Stimulated activated CD4-positive, alpha-beta T cell treated with anti-CD3 and anti-CD28 coated beads, TNF-alpha, amount 100 ng/mL, for 48 hours (primary cell): ENCODE measurements around the gene MEIS3.
A peak's percentile ranks its signal among the peaks of the same experiment; 100 is the strongest.

Experiments
- DNase-seq, 3 donors: peaks; one replicate each; pipeline ENCODE4 v3.0.0-alpha.2; 2020; ENCODE audit warnings: low read depth in 3 of 3

Gene MEIS3

DNA sequence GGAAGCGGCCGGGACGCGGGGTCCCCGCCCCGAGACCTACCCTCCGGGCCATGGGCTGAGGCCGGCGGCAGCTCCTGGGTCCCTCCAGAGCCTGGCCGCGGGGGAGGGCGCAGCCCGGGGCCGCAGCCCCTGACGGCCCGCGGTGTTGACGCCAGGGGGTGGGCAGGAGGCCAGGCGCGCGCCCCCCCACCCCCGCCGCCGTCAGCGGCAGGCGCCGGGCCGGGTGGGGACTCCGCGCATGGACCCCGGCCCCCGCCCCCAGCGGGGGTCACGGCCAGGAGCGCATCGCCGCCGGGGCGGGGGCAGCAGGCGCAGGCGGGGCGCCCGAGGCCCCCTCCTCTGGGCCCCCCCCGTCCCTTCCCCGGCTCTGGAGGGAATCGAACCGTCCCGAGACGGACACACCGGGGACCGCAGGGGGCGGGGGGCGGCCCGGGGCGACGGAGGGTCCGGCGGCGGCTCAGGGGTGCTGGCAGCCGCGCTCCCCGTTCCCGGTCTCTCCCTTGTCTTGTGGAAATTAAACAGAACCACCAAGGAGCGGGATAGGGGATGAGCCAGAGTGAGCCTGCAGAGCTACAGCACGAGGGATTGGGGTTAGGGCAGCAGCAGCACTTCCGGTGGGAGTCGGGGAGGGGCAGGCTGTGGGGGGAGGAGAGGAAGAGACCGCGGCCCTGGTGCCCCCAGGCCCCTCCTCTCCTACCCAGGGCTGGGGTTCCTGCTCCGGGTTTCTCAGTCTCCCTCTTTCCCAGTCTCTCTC is at the start of gene MEIS3:
Gene MEIS3, minus strand, starts transcription at position 498 of the 754 bp plus-strand sequence. Its CDS starts 446 bp downstream, at position 52.
- DNase-seq, result no peak

DNA sequence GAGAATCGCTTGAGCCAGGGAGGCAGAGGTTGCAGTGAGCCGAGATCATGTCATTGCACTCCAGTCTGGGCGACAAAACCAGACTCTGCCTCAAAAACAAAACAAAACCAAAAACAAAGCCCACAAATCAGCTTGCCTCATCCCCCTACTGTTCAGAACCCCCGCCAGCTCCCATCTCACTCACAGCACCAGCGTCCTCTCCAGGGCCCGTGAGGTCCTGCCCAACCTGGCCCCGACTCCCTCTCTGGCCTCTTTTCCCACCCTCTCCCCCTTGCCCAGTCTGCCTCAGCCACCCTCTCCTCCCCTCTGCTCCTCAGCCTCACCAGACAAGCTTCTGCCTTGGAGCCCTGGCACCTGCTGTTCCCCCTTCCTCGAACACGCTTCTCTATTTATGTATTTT is 48.6 kb upstream of the MEIS3 start:
- DNase-seq, result no peak

DNA sequence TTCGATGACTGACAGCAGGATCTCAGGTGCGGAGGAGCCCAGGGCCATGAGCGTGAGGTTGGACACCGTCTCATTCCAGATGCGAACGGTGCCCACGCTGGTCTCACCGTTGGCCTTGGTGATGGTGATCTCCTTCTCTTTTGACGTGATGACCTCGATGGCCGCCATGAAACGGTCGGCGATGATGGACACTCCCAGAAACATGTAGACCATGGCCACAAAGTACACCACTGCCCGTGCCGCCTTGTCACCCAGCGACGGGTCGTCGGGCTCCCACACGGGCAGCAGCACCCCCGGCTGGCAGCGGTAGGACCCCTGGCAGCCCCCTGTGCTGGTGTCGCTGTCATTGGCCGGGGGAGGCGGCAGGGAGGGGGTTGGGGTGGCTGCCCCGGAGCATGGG is 46.6 kb upstream of the MEIS3 start:
- no peak for DNase-seq

DNA sequence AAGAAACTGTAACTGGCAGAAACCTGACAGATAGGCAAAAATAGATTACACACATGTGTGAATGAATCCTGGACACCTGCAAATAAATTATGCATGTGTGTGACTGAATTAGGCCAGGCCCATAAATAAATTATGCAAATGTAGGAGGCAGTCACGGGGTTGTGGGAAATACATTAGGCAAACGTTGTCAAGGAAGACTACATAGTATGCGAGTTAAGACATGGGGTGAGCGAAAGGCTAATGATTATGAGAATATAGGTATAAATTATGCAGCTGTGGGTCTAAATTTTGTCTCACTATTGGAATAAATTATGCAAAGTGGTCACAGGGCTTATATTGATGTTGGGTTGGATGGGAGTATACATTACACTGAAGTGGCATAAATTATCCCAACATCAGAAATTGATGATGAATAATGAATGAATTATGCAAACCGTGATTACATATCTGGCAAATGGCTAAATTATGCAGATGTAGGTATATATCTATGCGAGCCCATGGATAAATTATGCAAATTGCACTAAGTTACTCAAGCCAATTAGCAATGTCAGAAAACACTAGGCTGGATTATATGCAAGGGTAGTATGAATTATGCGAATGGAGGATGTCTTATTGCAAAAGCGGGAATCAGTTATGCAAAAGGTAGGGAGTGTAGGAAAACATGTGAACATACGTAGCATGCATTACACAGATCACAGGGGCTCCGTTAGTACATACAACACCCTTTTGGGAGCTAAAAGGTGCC is 45.5 kb upstream of the MEIS3 start:
- no peak for DNase-seq

DNA sequence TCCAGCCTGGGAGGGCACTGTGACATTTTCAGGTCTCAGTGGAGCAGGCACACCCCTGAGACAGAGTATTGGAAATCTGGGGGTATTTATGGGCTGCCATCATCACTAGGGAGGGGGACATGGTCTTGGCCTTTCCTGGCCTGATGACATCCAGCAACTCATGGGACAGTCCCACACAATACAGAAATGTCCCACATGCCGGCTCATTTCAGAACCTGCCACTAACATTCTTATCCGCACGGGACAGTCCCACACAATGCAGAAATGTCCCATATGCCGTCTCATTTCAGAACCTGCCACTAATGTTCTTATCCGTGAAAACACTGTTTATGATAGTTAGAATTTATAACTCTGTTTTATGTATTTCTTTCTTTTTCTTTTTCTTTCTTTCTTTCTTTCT is 42.5 kb upstream of the MEIS3 start:
- no peak for DNase-seq

DNA sequence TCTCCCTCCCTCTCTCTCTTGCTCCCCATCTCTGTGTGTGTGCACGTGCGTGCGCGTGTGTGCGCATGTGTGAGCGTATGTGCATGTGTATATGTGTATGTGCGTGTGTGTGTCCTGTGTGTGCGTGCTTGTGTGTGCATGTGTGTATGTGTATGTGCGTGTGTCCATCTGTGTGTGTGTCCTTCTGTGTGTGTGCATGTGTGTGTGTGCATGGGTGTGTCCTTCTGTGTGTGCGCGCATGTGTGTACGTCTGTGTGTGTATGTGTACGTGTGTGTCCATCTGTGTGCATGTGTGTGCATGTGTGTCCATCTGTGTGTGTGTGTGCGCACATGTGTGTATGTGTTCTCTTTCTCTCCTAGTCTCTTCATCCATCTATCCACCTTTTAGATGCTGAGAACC is 40.1 kb upstream of the MEIS3 start:
- no peak for DNase-seq

DNA sequence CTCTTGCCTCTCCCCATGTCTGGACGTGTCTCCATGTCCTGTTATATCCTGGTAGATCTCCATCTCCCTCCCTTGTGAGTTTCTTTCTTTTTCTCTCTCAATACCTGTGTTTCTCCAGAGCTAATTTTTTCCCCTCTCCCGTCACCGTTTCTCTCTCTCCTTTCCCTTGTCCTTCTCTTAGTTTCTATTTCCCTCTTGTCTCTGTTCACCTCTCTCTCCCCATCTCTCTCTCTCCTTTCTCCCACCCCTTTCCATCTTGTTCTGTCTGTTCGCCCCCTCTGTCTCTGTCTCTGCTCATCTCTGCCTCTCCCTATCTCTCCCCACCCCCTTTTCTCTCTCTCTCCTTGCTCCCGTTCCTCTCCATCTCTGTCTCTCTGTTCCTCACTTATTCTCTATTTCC is 39.3 kb upstream of the MEIS3 start:
- DNase-seq, result no peak

DNA sequence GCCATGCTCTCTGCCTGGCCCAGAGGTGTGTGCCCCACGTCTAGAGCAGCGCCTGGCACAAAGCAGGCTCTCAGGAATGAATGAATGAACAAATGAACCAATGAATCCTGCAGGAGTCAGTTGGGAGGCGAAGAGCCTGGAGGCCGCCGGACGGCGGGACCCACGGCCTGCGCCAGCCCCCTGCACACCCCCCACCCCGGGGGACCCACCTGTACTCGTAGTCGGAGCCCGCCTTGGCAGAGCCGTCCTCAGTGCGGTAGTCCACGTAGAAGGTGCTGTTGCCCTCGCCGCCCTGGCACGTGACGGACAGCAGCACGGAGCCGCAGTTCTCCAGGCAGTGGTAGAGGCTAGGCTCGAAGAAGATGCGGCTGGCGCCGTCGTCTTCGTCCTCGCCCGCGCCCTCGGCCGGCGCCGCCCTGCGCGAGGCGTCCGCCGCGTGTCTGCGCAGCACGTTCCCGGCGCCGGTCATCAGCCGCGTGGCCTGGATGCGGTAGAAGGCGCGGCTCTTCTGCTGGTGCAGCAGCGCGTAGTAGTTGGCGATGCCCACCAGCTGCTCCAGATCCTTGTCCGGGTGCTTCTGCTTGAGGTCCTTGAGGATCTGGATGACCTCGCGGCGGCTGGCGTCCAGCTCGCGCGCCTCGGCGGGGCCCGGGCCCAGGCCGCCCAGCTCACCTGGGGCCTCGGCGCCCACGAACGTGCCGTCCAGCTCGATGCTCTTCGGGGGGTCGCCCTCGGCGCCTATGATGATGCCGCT is 37.6 kb upstream of the MEIS3 start:
- no peak for DNase-seq

DNA sequence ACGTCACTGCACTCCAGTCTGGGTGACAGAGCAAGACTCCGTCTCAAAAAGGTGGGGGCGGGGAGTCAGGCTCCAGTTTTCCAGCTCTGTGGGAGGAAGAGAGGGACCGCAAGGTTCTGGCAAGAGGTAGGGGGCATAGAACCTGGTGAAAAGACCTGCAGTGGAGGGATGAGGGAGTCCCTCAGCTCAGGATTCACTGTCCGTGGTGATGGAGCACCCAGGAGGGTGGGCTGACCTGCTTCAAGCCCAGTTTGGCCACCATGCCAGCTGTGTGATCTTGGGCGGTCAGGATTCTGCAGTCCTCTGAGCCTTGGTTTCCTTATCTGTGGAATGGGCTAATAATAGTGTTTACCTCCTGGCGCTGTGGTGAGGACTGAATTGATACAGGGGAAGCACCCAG is 31.2 kb upstream of the MEIS3 start:
- no peak for DNase-seq

DNA sequence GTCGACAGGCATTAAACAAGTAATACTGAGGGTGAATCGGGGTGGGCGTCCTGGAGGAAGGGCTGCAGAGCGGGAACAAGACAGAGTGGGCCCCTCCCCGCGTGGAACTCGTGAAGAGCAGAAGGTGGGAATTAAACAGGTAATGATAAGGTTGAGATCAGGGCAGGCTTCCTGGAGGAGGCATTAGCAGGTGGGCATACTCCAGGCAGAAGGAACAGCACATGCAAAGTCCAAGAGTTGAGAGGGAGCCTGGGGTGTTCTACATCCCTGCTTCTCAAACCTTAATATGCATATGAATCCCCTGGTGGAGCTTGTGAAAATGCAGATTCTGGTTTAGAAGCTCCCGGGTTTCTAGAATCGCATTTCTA is 29.0 kb upstream of the MEIS3 start:
- DNase-seq, result no peak

DNA sequence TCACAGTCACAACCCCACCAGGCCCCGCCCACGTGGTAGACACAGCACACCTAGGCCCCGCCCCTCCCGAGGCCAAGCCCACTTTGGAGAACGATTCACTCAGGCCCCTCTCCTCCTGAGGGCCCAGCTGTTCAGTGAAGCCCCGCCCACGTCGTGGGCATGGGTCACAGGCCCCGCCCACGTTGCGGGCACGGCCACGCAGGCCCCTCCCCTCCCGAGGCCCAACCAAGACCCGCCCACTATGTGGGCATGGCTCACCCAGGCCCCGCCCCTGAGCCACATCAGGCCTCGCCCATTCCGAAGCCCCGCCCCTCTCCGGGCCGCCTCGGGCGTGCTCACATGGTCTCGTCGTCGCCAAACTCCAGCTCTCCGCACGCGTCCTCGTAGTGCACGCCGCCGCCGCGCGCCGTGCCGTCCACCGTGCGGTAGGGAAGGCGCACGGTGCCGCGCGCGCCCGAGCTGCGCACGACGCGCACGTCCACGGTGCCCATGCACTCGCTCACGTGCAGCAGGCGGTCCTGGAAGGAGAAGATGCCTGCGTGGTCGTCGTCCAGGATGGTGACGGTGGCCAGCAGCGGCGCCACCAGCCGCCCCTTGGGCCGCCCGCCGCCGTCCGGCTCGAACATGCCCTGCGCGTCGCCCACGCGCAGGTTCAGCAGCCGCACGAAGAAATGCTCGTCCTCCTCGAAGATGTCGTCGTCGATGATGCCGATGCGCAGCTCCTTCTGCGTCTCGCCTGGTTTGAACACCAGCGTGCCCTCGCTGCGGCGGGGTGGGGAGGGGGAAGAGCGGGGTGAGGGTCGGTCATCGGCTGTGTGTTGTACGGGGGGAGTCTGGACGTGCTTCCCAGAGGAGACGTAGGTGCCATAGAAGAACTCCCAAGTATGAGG is 28.4 kb upstream of the MEIS3 start:
- peak in 2 of 3 donors; percentile 76 for DNase-seq

DNA sequence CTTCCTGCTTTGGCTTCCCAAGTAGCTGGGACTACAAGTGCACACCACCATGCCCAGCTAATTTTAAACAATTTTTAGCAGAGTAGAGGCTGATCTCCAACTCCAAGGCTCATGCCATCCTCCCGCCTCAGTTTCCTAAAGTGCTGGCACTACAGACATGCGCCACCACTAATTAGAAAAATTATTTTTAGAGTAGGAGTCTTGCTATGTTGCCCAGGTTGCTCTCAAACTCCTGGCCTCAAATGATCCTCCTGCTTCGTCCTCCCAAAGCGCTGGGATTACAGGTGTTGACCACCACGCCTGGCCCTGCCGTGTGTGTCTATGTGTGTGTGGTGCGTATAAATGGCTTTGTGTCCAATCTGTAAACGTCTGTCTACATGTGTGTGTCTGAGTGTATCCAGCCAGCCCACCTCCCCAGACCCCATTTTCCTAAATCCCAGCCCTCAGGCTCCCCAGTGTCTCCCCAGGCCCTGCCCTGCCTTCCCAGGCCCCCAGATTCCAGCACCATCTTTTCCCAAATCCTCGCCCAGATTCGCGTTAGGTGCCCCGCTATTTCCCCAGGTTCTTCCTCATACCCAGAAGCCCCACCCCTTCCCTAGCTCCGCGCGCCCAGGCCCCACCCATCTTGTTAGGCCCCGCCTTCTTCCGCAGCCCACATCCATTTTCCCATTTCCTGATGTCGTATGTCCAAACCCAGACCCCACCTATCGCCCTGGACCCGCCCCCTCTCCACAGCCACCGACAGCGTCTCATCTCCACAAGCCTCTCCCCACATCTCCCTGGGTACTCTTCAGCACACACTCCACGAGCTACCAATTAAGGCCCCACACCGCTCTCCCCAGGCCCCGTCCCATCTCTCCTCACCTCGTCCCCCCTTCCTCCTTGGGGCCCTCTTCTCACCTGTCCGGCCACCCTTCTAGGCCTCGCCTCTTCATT is 27.5 kb upstream of the MEIS3 start:
- DNase-seq, result peak in 1 of 3 donors; percentile 21

DNA sequence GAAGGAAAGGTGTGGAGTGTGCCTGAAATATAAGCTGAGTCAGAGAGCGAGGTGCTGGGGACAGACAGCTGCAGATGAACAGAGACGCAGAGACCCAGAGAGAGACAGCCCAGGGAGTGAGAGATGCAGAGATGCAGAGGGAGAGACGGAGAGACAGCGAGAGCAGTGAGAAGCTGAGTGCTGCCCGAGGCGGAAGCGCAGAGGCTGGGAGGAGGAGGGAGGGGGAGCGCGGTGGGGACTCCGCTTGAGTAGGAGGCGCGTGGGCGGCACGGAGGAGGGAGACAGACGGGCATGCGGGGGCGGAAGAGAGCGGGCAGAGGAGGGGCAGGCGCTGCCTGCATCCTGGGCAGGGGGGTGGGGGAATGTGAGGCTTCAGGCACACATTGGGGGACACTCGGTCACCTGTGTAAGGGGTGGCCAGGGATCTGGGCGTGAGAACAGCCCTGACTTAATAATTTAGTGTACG is 26.6 kb upstream of the MEIS3 start:
- DNase-seq, result no peak

DNA sequence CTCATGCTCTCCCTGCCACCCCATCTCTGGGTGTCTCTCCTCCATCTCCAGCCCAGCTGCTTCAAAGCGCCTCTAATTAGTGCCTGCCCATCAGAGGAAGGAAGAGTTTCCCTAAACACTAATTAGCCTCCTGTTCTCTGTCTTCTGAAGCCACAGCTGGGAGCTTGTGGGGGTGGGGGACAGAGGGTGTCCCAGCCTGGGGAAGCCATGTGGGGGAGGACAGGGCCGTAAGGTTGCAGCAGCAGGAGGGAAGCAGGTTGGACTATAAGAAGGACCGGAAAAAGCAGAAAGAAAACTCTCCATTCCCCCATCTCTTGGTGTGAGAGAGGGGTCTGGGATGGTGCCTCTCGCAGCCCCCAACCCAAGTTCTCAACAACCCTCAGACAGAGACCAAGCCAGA is 26.2 kb upstream of the MEIS3 start:
- no peak for DNase-seq

DNA sequence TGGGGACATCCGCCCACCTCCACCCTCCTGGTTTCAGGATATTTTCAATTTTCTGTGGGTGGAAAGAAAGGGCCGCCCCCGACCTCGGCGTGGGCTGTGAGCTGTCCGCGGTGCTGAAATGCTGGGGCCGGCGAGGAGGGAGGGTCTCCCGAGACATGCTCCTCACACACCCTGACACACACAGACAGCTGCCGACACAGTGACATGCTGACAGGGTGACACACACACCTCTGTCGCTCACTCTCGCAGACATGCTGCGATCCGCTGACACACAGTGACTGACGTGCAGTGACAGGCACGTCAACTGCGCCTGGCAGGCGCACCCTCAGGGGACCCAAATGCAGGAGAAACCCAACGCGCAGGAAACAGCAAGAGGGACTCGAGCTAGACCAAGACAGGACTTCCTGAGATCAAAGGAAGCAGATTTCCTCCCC is 25.1 kb upstream of the MEIS3 start:
- DNase-seq, result no peak

DNA sequence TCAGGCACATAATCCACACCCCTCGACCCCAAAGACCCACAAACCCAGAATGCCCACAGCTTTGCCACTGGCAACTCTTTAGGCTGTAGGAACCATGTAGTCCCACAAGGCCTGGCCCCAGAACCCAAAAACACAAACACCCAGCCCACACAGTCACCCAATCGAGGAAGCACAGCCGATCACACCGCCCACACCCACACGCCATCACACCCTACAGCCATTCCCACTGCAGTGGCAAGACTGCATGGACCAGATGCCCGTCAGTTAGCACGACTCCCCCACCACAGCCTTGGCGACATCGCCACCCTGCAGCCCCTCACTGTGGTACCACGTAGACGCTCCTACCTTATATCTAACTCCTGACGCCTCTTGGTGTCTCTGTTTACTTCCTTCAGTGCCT is 24.0 kb upstream of the MEIS3 start:
- no peak for DNase-seq

DNA sequence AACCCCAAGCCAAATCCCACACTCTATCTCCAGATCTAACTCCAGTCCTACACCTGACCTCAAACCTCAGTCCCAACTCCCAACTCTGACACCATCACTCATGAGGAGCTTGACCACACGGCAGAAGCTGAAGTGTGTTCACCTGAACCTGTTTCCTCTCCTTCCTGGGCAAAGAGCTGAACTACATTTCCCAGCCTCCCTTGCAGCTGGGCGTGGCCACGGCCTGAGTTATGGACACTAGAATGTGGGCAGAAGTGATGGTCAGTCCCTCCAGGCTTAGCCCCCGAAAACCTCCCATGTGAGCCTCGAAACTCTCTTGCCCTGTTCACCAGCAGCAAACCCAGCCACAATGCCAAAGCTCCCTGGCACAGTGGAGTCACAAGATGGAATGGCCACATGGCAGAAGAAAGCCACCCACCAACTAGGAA is 19.5 kb upstream of the MEIS3 start:
- DNase-seq, result no peak

DNA sequence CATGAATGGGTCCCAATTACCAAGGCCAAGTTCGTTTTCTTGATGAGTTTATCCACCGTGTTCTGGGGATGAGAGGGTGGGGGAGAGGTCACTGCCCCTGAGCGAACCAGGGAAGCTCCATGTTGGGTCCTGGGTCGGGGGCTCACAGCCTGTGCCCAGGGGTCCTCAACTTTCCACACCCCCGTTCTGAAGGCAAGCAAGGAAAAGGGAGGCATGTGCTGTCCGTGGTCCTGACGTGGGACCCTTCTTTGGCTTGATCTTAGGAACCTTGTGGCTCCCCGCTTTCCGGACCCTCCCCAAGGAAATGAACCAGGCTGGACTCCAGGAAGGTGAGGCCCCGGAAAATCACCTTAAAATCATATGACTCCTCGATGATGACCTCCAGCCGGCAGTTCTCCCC is 18.2 kb upstream of the MEIS3 start:
- no peak for DNase-seq

DNA sequence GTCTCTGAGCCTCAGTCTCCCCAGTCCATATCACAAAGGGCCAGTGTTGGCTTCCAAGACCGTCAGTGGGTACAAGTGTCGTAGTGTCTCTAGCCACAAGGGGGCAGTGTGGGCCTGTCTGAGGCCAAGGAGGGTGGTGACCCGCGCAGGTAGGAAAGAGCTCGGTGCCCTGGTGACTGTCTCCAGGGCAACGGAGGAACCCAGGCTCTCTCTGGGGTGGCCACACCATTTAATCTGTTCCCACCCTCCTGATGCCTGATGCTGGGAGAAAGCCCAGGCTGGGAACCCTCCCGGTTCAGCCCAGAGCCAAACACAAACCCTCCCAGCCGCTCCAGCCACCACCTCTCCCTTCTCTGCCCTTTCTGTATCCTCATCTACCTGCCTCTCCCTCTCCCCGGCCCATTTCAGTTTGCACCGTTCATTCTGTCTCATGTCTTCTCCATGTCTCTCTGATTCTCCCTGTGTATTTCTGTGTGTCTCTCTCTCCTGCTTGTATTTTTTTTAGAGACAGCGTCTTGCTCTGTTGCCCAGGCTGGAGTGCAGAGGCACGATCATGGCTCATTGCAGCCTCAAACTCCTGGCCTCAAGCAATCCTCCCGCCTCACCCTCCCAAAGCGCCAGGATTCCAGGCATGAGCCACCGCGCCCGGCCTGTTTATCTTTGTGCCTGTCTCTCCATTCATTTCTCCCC is 17.5 kb upstream of the MEIS3 start:
- DNase-seq, result peak; percentile 74 to 81 (median 75)
